GM19328 (cell line): ENCODE results near the gene SYK.

Experiments used
- ATAC-seq: cut with Tn5 transposase; IDR thresholded peaks from one replicate; pipeline ENCODE4 v1.9.1; 2021; ENCODE audit warnings: mild to moderate bottlenecking, moderate library complexity; ENCODE audit not compliant: unreplicated experiment

Gene SYK

DNA sequence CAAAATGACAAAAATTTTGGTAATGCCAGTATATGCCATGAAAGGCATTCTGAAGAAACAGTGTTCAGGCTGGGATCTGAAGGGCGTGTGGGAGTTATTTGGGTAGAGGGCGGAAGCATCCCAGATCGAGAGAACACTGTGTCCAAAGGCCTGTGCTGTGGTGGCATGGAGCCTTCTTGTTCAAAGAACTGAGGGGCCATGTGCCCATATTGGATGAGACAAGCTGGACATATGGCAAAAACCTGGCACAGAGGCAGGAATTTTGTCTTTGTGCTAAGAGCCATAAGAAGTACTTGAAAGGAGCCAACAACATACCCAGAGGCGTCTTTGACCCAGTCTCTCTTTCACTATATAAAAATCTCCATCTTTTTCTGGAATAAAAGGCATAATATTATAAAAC is 128.0 kb downstream of the SYK start:
- no peak for ATAC-seq

DNA sequence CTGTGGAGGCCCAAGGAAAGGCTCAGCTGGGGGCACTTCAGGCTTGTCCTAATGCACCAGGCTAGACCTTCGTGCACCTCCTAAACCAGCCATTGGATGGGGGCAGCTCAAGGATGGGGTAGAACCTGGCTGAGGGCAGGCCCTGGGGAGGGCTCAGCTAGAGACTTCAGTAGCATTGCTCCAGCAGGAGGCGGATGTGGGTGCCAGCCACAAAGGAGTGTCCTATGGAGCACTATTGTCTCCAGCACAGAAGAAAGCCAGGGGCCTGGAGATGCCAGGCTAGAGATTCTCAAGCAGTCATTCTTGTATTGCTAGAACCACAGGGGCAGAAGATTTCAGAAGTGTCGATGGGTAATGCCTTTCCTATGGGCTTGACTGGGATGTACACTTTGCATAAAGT is 131.8 kb downstream of the SYK start:
- ATAC-seq = no peak

DNA sequence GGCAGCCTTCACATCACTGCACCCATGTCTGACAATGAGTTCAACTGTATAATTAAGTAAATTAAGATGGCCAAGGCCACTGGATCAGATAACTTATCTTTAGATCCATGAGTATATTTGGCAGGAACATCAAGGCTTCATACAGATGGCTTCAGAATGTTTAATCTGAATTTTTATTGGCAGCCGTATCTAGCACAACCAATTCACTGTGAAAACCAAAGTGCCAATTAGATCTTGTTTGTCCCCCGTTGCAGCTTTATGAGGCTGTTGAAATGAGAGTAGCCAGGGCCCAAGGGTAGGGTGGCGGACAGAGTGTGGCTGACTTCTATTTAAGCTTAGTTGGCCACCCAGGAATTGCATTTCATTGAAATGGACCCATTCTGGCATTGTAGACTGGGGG is 137.7 kb downstream of the SYK start:
- no peak for ATAC-seq

DNA sequence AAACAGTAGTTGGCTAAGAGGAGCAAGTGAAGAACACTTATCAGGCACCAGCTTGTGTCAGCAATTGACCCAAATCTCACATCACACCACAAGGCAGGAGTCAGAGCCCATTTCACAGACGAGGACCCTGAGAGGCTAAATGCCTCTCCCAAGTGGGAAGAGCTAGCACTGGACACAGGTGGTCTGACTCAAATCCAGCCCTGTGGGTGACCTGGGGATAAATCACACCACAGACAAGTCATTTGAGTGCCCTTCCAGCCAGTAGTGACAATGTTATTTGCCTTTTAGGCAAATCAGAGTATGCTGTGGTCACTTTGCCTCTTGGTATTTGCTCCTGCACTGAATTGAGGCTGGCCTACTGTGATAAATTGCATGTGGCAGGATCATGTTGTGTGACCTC is 138.7 kb downstream of the SYK start:
- no peak for ATAC-seq

DNA sequence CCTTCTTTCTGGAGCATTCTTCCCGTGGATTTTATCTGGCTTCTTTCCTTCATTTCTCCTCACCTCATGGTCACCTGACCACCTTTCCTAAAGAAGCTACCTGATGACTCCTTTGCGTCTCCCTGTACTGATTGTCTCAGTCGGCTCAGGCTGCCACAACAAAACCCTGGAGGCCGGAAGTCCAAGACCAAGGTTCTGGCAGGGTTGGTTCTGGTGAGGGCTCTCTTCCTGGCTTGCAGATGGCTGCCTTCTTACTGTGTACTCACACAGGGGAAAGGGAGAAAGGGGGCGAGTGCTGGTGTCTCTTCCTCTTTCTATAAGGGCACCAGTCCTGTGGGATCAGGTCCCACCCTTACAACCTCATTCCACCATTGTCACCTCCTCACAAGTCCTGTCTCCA is 140.0 kb downstream of the SYK start:
- no peak for ATAC-seq

DNA sequence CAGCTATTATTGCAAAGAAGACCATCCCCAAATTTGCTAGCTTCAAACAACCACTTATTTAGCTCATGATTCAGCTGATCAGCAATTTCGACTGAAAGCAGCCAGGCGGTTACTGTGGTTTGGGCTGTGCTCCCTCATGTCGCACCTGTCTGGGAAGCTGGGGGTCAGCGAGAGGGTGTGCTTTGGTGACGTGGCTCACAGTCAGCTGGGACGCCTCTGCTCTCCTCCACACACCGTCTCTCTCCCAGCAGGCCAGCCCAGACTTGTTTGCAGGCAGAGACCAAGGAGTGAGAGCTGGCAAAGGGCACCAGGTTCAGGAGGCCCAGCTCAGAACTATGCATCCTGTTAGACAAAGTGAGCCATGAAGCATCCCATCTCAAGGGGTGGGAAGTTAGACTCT is 140.9 kb downstream of the SYK start:
- ATAC-seq = no peak

DNA sequence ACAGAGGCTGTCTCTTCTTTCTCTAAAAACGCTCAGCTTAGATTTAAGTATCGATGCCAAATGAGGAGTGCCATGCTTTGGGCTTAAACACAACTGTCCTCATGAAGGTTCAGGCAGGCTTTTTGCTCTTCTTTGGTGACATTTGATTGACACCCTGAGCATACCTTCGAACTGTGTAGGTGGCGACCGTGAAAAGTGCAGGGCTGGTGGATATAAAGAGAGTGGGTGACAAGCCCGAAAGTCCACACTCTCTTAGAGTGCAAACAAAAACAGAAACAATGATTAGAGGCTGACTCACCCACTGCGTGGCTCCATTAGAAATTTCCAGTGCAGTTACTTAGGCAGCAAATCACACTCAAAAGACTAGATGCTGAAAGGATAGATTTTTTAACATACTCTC is 141.7 kb downstream of the SYK start:
- ATAC-seq = no peak

DNA sequence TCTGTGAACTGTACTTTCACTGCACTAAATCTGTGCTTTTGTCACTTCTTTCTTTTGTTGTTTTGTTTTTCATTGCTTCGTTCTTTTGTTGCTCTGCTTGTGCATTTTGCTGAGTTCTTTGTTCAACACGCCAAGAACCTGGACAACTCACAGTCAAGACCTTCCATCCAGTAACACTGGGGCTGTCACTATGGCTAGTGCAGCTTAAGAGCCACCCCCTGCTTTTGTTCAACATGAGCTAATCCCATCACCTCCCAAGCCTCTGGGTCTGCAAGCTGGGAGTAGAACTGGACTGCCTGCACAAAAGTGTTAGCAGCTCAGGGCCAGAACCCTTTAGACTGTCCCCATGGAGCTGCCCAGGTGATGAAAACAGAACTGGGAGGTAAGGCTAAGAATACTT is 143.7 kb downstream of the SYK start:
- no peak for ATAC-seq

DNA sequence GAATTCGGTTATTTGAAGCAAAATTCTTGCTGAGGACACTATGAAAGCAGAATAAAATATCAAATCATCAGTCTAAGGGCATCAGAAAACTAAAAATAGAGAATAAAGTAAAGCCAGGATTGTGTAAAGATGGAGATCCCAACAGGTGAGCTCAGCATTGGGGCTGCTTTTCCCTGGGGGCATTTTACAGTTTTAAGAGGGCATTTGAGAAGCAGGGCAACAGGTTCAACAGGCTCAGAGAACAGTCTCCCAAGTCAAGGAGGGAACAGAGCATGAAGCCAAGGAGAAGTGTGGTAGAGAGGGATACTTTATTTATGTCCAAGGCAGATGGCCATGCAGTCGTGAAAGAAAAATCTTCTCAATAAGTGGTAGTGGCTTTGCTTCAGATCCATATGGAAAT is 145.4 kb downstream of the SYK start:
- no peak for ATAC-seq
